SU-DHL-6 (cell line): ENCODE data around the gene CNOT8.

Experiments
- H2AFZ ChIP-seq: fragments of 200-600 bp; sonication (generic); 2 replicates; pipeline ENCODE4 v1.6.1; 2014; ENCODE audit warnings: low read depth, mild to moderate bottlenecking, moderate library complexity, mixed read lengths, antibody characterized with exemption, low read length; ENCODE audit not compliant: severe bottlenecking
- H3F3A ChIP-seq: fragments of 200-600 bp; shearing (Covaris generic); 2 replicates; pipeline ENCODE4 v1.6.0; 2016; ENCODE audit warnings: antibody characterized with exemption, mild to moderate bottlenecking; ENCODE audit not compliant: insufficient read depth
- H3K27ac ChIP-seq: fragments of 200-600 bp; sonication (generic); 2 replicates; pipeline ENCODE4 v1.5.1; 2016; ENCODE audit warnings: low read depth, mild to moderate bottlenecking, low read length, moderate library complexity, mixed read lengths
- H3K27me3 ChIP-seq: fragments of 200-600 bp; sonication (generic), shearing (Covaris generic); 2 replicates; pipeline ENCODE4 v1.6.0; 2014; ENCODE audit warnings: mild to moderate bottlenecking, low read length
- H3K36me3 ChIP-seq: fragments of 200-600 bp; sonication (generic); 2 replicates; pipeline ENCODE4 v1.6.1; 2014; ENCODE audit warnings: mild to moderate bottlenecking, low read length, mixed read lengths
- H3K4me2 ChIP-seq: fragments of 300-600, 200-600 bp; shearing (Covaris generic), sonication (generic); 2 replicates; pipeline ENCODE4 v1.6.0; 2014; ENCODE audit warnings: low read length, low read depth, mild to moderate bottlenecking; ENCODE audit not compliant: poor library complexity, severe bottlenecking
- H3K4me3 ChIP-seq: fragments of 200-600 bp; sonication (generic); 2 replicates; pipeline ENCODE4 v1.5.1; 2014; ENCODE audit warnings: antibody characterized with exemption, low read length, mild to moderate bottlenecking, mixed read lengths; ENCODE audit not compliant: insufficient read depth, poor library complexity, severe bottlenecking
- H3K79me2 ChIP-seq: fragments of 200-600 bp; sonication (generic); 2 replicates; pipeline ENCODE4 v1.6.1; 2014; ENCODE audit warnings: mild to moderate bottlenecking, low read length, moderate library complexity; ENCODE audit not compliant: insufficient read depth
- H3K9ac ChIP-seq: fragments of 200-600 bp; sonication (generic); 2 replicates; pipeline ENCODE4 v1.7.0; 2014; ENCODE audit warnings: mild to moderate bottlenecking, low read length
- H3K9me2 ChIP-seq: fragments of 200-600 bp; sonication (generic); replicated peaks from 2 replicates; pipeline ENCODE4 v1.6.1; 2014; ENCODE audit warnings: low read length; ENCODE audit not compliant: insufficient read depth
- H3K9me3 ChIP-seq: fragments of 200-600 bp; sonication (generic); 2 replicates; pipeline ENCODE4 v1.6.1; 2014; ENCODE audit warnings: low read length, mixed read lengths; ENCODE audit not compliant: insufficient read depth
- H4K20me1 ChIP-seq: fragments of 200-600 bp; sonication (generic); 2 replicates; pipeline ENCODE4 v1.6.1; 2014; ENCODE audit warnings: low read depth, mild to moderate bottlenecking, antibody characterized with exemption, low read length, moderate library complexity, mixed read lengths
- CTCF ChIP-seq: fragments of 200-600 bp; sonication (generic); IDR thresholded peaks from one replicate; pipeline ENCODE4 v1.5.1; 2017; ENCODE audit warnings: antibody characterized with exemption, mild to moderate bottlenecking, low read length, moderate library complexity; ENCODE audit not compliant: insufficient read depth, poor library complexity, severe bottlenecking
- EZH2phosphoT487 ChIP-seq: fragments of 200-600 bp; sonication (generic), shearing (Covaris generic); conservative IDR thresholded peaks from 2 replicates; pipeline ENCODE4 v1.6.1; 2018; ENCODE audit warnings: mild to moderate bottlenecking, antibody characterized with exemption, low read length, moderate library complexity, mixed read lengths

The CNOT8 gene

GRCh38 chr5:154916874-154917273, 58.4 kb downstream of the CNOT8 start:
- Histone ChIP-seq H3K36me3 (peaks cover 34% of the 10 kb centered on the region), H3K9me2 (no peaks in the 10 kb centered on the region), H3K4me2 (no peak overlapping the region), H3K79me2 (no peaks in the 10 kb centered on the region), H3K9ac (no peak overlapping the region), H3K9me3 (no peaks in the 10 kb centered on the region), H3K27me3 (no peaks in the 10 kb centered on the region), H3F3A (no peaks in the 10 kb centered on the region), H4K20me1 (no peaks in the 10 kb centered on the region), H3K4me3 (no peak overlapping the region), H2AFZ (no peak overlapping the region), H3K27ac (no peak overlapping the region)
- TF ChIP-seq EZH2phosphoT487, result no peak
- TF ChIP-seq CTCF, result no peak

- Histone ChIP-seq H3K79me2 (no peaks in the 10 kb centered on the region), H3K36me3 (peaks cover 34% of the 10 kb centered on the region), H3K27me3 (no peaks in the 10 kb centered on the region), H3K9me2 (no peaks in the 10 kb centered on the region), H3K9me3 (no peaks in the 10 kb centered on the region), H3K4me3 (no peak overlapping the region), H4K20me1 (no peaks in the 10 kb centered on the region), H3K9ac (no peak overlapping the region), H2AFZ (no peak overlapping the region), H3F3A (no peaks in the 10 kb centered on the region), H3K4me2 (no peak overlapping the region), H3K27ac (no peak overlapping the region)
- TF ChIP-seq CTCF, result no peak
- no peak for TF ChIP-seq EZH2phosphoT487
These were observed 59.3 kb downstream of the CNOT8 start for GRCh38 chr5:154917757-154918156.

GRCh38 chr5:154923441-154924430, 65.3 kb downstream of the CNOT8 start:
- peaks cover 40% of the 10 kb centered on the region for H3K36me3 ChIP-seq
- H3K9me2 ChIP-seq, result no peaks in the 10 kb centered on the region
- no peaks in the 10 kb centered on the region for H4K20me1 ChIP-seq
- no peaks in the 10 kb centered on the region for H3K79me2 ChIP-seq
- H2AFZ ChIP-seq, result no peak overlapping the region
- no peak overlapping the region for H3K4me2 ChIP-seq
- H3K4me3 ChIP-seq, result no peak overlapping the region
- H3F3A ChIP-seq, result 0 out of 2 replicates have a peak, but pooled peaks cover 4% of the 10 kb centered on the region
- no peaks in the 10 kb centered on the region for H3K27me3 ChIP-seq
- TF ChIP-seq CTCF, result no peak
- H3K27ac ChIP-seq, result no peak overlapping the region
- H3K9ac ChIP-seq, result no peak overlapping the region
- H3K9me3 ChIP-seq, result no peaks in the 10 kb centered on the region
